Uterus (tissue), 4 donors: Measurements from ENCODE around the gene RNASE11. TPM values are rescaled to one million over a fixed set of nuclear protein-coding genes. Genes with fewer than 3 reads are reported as not detected.

Experiments
- DNase-seq, 2 donors: peaks; one replicate each; pipeline ENCODE4 v3.0.0-alpha.2; 2019 to 2020
- H3K27ac ChIP-seq, 2 donors: fragments of 200-600 bp; sonication (generic); 1 replicate in 1 of 2; 2 replicates in 1 of 2; pipeline ENCODE4 v1.5.1; 2016 to 2018
- H3K27me3 ChIP-seq, 2 donors: fragments of 200-600 bp; sonication (generic); one replicate each; pipeline ENCODE4 v1.5.1; 2018 to 2019; ENCODE audit warnings: control low read depth in 1 of 2
- H3K36me3 ChIP-seq, 2 donors: fragments of 200-600 bp; sonication (generic); one replicate each; pipeline ENCODE4 v1.5.1; 2019; ENCODE audit warnings: control low read depth in 1 of 2
- H3K4me1 ChIP-seq, 2 donors: fragments of 200-600 bp; sonication (generic); one replicate each; pipeline ENCODE4 v1.5.1; 2018 to 2019; ENCODE audit warnings: control low read depth in 1 of 2
- H3K4me3 ChIP-seq, 2 donors: fragments of 200-600 bp; sonication (generic); 1 replicate in 1 of 2; 2 replicates in 1 of 2; pipeline ENCODE4 v1.5.1; 2018 to 2019; ENCODE audit warnings: mild to moderate bottlenecking in 1 of 2
- H3K9me3 ChIP-seq, 2 donors: fragments of 200-600 bp; sonication (generic); one replicate each; pipeline ENCODE4 v1.5.1; 2019; ENCODE audit warnings: control low read depth in 1 of 2
- POLR2A ChIP-seq, 2 donors: fragments of 450-650 bp; IDR thresholded peaks; one replicate each; pipeline ENCODE4 v1.6.1; 2016; ENCODE audit warnings: antibody characterized with exemption in 2 of 2, mild to moderate bottlenecking in 1 of 2, moderate library complexity in 1 of 2
- intact Hi-C: fragments of 100-400 bp; cut with DNase I; formaldehyde crosslinking; loops from one replicate; pipeline ENCODE4 v1.15.1; 2023; ENCODE audit warnings: low total_unique reads
- total RNA-seq, 4 donors: library from RNA; depleted of rRNA in 3 of 4; stranded (reverse); fragments of >200 nt in 3 of 4; gene quantifications; one replicate each; pipeline versions ENCODE4 v1.1.0 to v1.2.4, GENCODE V29; 2014 to 2023
- TF ChIP-seq, protein P1 (sequence below), 4 experiments: fragments of 200-600 bp in 2 of 4; fragments of 450-650 bp in 2 of 4; sonication (generic) in 2 of 4; IDR thresholded peaks; one replicate each; pipeline ENCODE4 v1.5.1; 2016 to 2019; ENCODE audit warnings: antibody characterized with exemption in 4 of 4, mild to moderate bottlenecking in 2 of 4, moderate library complexity in 1 of 4
- donor health status: DM: yes; HTN: yes; CAD: no.

The RNASE11 gene
- total RNA-seq = not detected

DNA sequence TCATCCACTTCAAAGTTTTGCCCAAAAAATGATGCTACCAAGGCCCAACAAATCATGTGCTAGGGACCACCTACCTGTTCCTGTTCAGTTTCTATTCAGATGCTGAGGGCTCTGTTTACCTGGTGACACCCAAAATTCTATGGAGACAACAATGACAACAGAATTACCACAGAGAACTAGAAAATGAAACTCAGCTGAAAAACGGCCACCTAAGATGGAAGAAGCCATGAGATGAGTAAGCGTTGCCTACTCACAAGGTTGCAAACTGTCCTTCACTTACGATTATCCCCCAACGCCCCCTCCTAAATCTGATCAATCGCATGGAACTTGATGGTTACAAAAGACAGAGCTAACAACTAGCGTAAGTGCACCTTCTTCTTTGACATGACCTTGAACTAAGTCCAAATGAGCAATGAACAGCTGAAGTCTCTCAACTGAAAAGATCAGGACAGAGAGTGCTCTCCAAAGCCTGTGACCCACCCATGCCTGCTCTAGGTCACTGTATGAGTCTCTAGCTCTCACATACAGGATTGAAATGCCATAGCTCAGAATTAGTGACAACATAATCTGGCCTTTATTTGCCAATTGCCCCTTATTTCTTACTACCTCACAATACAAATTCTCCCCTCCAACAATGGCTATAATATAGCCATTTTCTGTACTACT, at the start of gene RNASE11:
RNASE11 (minus strand) TSS at position 513 of the 666 bp plus-strand sequence.
- H3K27ac ChIP-seq = no peak within 1 kb of the TSS
- H3K4me1 ChIP-seq = no peaks in the 10 kb centered on the region
- no peak for DNase-seq
- no peaks in the 10 kb centered on the region for H3K36me3 ChIP-seq
- intact Hi-C loops = no loop called here
- H3K4me3 ChIP-seq = no peak within 1 kb of the TSS
- TF ChIP-seq POLR2A (IDR thresholded peaks at IDR 0.05) = no peak
- TF ChIP-seq, protein P1, sequence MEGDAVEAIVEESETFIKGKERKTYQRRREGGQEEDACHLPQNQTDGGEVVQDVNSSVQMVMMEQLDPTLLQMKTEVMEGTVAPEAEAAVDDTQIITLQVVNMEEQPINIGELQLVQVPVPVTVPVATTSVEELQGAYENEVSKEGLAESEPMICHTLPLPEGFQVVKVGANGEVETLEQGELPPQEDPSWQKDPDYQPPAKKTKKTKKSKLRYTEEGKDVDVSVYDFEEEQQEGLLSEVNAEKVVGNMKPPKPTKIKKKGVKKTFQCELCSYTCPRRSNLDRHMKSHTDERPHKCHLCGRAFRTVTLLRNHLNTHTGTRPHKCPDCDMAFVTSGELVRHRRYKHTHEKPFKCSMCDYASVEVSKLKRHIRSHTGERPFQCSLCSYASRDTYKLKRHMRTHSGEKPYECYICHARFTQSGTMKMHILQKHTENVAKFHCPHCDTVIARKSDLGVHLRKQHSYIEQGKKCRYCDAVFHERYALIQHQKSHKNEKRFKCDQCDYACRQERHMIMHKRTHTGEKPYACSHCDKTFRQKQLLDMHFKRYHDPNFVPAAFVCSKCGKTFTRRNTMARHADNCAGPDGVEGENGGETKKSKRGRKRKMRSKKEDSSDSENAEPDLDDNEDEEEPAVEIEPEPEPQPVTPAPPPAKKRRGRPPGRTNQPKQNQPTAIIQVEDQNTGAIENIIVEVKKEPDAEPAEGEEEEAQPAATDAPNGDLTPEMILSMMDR (IDR thresholded peaks at IDR 0.05) = no peak
- peaks cover 0 to 4% of the 10 kb centered on the region in 2 donors for H3K27me3 ChIP-seq
- no peaks in the 10 kb centered on the region for H3K9me3 ChIP-seq

GRCh38 chr14:20632831-20633691, 45.3 kb upstream of the RNASE11 start:
- H3K27me3 ChIP-seq = no peaks in the 10 kb centered on the region
- peak; percentile 62 to 73 for DNase-seq
- peaks cover 3 to 11% of the 10 kb centered on the region in 2 donors for H3K4me1 ChIP-seq
- H3K36me3 ChIP-seq = no peaks in the 10 kb centered on the region
- intact Hi-C loops = no loop called here
- peak overlapping the region; percentile 27 to 41 for H3K4me3 ChIP-seq
- TF ChIP-seq, protein P1 (IDR thresholded peaks at IDR 0.05) = no peak
- H3K9me3 ChIP-seq = no peaks in the 10 kb centered on the region
- peak overlapping the region; percentile 19 to 43 for H3K27ac ChIP-seq

- no peak for DNase-seq
- H3K4me3 ChIP-seq = peak overlapping the region; percentile 27 to 41
- no peaks in the 10 kb centered on the region for H3K36me3 ChIP-seq
- H3K4me1 ChIP-seq = peaks cover 3 to 11% of the 10 kb centered on the region in 2 donors
- TF ChIP-seq, protein P1 (IDR thresholded peaks at IDR 0.05) = no peak
- TF ChIP-seq POLR2A (IDR thresholded peaks at IDR 0.05) = no peak
- H3K27ac ChIP-seq = peak overlapping the region; percentile 19 to 43
- H3K27me3 ChIP-seq = no peaks in the 10 kb centered on the region
- intact Hi-C loops = no loop called here
- H3K9me3 ChIP-seq = no peaks in the 10 kb centered on the region
These were observed 44.6 kb upstream of the RNASE11 start for GRCh38 chr14:20632448-20632830.

- DNase-seq = peak; percentile 67 to 71
- Histone ChIP-seq H3K27ac (no peak overlapping the region), H3K4me3 (peak overlapping the region; percentile 27 to 41), H3K9me3 (no peaks in the 10 kb centered on the region), H3K4me1 (peaks cover 3 to 11% of the 10 kb centered on the region in 2 donors), H3K27me3 (no peaks in the 10 kb centered on the region), H3K36me3 (no peaks in the 10 kb centered on the region)
- intact Hi-C loops = no loop called here
- TF ChIP-seq, protein P1 (IDR thresholded peaks at IDR 0.05) = no peak
- TF ChIP-seq POLR2A (IDR thresholded peaks at IDR 0.05) = no peak
These were observed 44.1 kb upstream of the RNASE11 start for GRCh38 chr14:20631880-20632389.
